Daoy (cell line): ENCODE results near the gene KTI12. TPM values are rescaled to one million over a fixed set of nuclear protein-coding genes. Genes with fewer than 3 reads are reported as not detected.
A peak's percentile ranks its signal among the peaks of the same experiment; 100 is the strongest.
"Not testable (repeated sequence)": the region's sequence is repeated elsewhere in the genome, so short reads cannot be mapped to it uniquely, and the experiment has no call there.

Source experiments
- DNase-seq: peaks from one replicate; pipeline ENCODE4 v3.0.0-alpha.2; 2015; ENCODE audit warnings: low read depth
- total RNA-seq: library from RNA; depleted of rRNA; stranded (reverse); fragments of >200 nt; shearing (Covaris generic); gene quantifications from 2 replicates; pipeline ENCODE4 v1.2.3, GENCODE V29; 2014

The KTI12 gene
- total RNA-seq, 1 experiment from 2014 or later = 23.2 TPM

DNA sequence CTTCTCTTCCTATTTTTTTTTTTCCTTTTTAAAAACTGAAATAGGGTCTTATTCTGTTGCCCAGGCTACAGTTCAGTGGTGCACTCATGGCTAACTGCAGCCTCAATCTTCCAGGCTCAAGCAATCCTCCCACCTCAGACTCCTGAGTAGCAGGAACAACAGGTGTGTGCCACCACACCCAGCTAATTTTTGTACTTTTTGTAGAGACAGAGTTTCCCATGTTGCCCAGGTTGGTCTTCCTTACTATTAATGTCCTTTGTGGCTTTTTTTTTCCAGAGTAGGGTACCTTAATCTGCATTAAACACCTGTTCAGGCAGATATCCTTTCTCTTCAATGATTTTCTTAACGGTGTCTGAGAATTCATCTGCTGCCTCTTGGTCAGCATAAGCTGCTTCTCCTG lies 4.3 kb upstream of the KTI12 start:
- no peak for DNase-seq

DNA sequence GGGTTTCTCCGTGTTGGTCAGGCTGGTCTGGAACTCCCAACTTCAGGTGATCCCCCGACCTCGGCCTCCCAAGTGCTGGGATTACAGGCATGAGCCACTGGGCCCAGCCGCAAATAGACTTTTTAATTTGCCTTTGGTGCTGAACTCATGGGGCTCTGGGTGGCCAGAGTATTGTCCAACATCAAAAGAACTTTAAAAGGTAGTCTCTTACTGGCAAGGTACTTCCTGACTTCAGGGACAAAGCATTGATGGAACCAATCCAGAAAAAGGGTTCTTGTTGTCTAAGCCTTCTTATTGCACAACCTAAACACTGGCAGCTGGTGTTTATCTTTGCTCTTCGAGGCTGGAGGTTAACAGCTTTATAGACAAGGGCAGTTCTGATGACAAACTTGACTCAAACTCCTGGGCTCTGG lies 3.8 kb upstream of the KTI12 start:
- no peak for DNase-seq

DNA sequence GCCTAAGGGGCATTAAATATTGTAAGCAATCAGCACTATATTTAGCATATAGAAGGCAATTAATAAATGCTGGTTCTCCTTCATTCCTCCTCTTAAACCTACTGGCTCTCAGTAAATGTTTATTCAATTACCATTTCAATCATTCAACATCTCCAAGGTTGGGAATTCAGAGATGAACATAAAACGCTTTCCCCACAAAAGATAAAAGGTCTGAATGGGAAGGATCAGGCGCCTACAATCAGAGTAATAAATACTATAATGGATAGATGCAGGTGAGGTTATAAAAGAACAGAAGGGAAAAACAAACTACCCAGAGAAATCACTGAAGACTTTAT lies 407 bp upstream of the KTI12 start:
- DNase-seq = no peak

DNA sequence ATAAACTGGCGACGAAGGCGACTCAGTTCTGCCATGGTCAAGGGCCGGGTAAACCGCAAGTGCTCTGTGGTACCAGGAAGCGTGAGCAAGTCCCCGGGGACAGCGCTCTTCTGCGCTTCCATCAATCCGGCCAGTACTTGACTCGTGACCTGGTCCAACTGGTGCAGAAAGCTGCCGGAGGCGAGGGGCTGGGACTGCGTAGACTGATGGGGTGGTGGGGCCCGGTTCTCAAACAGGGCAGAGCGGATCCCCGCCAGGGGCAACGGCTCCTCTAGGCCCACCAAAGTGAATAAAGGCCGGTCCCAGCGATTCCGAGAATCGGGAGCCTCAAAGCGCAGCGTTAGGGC lies 852 bp downstream of the KTI12 start:
- DNase-seq = peak; percentile 56

DNA sequence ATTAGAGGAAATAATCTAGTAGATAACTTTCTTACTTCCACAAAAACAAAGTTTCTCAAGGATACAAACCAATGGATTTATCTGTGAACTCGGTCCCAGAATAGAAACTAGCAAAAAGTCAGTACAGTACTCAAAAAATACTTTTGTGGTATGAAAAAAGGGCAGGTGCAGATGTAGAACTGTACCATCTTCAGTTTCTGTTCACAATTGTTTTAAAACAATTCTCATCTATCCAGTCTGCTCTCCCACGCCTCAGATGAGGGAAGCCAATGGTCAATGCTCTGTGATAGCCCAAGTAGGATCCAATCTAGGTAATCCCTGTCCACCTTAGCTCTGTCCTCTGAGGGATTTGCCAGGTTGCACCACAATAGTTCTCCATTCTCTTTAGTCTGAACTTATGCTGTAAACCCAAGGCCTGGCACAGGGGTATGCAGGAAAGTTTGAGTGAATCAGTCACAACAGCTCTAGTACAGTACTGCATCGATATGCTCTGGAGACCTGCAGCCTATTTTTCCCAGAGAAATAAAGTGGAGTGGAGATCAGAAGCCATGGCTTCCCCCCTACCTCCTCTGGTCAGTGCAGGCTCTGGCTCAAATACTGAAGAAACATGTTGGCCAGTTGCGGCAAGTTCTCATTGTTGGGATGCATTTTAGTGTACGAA lies 1.4 kb downstream of the KTI12 start:
- DNase-seq = peak; percentile 2

DNA sequence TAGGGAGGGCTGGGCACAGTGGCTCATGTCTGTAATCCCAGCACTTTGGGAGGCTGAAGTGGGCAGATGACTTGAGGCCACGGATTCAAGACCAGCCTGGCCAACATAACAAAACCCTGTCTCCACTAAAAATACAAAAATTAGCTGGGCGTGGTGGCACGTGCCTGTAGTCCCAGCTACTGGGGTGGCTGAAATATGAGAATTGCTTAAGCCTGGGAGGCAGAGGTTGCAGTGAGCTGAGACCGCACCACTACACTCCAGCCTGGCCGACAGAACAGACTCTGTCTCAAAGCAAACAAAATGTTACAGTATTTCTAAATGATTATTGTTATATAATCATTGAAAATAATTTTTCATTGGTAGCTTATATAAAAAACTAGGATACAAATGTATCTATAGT lies 4.8 kb downstream of the KTI12 start:
- not testable (repeated sequence) for DNase-seq

DNA sequence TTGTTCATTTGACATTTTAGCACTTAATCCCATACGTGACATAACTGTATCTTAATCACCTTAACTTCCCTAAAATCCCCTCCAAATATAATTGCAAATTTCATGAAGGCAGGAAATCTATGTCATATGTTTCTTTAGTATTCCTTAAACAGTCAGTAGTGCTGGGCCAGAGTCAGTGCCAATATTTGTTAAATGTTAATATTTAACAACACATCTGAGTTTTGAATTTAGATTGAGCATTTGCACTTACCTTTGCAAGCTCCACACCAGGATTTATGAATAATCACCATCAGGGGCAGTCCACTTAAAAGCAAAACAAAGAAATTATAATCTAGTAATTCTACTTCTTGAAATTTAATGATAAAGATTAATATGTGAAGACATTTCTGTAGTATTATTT lies 5.3 kb downstream of the KTI12 start:
- DNase-seq = no peak

DNA sequence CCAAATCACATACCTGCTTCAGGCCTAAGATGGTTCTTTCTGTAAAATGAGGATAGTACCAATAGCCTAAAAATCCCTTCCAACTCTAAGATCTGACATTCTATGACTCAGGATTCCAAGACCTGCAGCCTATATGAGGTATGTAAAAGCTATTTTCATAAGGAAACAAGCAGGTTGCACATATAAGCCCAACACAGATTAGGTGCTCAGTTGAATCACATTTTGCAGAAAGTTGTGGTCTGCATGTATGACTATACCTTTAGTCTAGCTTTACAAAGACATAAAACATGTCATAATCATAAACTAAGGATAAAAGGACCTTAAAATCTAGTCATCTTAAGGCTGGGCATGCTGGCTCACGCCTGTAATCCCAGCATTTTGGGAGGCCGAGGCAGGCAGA lies 7.3 kb downstream of the KTI12 start:
- DNase-seq = no peak

DNA sequence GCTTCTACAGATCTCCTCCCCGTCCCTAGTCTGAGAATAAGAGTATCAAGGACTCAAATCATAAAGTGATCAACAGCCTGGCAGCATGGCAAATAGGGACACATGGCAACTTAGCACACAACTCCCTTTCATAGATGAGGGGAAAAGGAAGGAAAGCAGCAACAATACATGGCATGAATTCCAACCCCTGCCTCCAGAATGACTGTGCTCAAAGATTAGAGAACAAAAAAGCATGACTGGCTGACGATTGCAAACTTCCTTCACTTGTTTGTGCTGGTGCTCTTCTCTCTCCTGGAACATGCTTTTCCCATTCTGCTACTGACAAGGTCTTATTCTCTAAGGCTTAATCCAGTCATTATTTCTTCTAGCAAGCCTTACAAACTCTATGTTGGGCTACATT lies 11.5 kb downstream of the KTI12 start:
- DNase-seq = no peak

DNA sequence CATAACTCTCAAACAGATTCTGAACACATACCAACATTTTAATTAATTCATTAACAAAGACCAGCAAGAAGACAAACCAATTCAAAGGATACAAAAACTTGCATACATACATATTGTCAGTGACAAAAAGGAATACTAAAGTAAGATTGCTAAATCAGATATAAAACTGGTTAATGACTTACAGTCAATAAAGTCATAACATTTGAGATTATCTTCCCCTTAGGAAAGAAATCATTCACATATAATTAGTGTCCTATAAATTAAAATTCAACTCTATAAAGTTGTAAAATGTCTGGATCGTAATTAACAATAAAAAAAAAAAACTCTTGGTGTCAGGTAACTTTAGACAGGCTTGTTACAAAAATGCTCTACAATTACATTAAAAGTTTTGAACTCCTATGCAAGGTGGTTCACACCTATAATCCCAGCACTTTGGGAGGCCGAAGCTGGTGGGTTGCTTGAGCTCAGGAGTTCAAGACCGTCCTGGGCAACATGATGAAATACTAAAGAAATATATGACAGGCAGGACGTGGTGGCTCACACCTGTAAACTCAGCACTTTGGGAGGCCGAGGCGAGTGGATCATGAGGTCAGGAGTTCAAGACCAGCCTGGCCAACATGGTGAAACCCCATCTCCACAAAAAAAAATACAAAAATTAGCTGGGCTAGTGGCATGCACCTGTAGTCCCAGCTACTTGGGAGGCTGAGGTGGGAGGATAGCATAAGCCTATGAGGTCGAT lies 25.4 kb downstream of the KTI12 start:
- no peak for DNase-seq

DNA sequence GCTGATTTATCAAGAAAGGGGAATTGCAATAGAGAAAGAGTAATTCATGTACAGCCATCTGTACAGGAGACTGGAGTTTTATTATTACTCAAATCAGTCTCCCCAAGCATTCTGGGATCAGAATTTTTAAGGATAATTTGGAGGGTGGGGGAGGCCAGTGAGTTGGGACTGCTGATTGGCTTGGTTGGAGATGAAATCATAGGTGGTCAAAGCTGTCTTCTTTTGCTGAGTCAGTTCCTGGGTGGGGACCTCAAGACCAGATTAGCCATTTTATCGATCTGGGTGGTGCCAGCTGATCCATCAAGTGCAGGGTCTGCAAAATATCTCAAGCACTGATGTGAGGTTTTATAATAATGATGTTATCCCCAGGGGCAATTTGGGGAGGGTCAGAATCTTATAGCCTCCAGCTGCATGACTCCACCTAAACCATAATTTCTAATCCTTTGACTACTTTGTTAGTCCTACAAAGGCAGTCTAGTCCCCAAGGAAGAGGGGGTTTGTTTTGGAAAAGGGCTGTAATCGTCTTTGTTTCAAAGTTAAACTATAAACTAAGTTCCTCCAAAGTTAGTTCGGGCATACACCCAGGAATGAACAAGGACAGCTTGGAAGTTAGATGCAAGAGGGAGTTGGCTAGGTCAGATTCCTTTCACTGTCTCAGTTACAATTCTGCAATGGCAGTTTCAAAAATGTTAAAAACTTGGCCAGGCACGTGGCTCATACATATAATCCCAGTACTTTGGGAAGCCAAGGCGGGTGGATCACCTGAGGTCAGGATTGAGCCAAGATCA lies 26.2 kb downstream of the KTI12 start:
- DNase-seq = no peak

DNA sequence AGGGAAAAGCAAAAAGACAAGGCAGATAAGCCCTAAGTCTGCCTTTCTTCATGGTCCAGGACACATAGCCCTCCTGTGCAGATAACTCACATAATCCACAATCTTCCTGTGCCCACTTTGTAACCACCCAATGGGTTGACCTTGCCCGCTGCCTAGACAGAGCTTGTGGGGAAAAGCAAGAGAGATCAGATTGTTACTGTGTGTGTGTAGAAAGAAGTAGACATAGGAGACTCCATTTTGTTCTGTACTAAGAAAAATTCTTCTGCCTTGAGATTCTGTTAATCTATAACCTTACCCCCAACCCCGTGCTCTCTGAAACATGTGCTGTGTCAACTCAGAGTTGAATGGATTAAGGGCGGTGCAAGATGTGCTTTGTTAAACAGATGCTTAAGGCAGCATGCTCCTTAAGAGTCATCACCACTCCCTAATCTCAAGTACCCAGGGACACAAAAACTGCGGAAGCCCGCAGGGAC lies 27.5 kb downstream of the KTI12 start:
- DNase-seq = not testable (repeated sequence)

DNA sequence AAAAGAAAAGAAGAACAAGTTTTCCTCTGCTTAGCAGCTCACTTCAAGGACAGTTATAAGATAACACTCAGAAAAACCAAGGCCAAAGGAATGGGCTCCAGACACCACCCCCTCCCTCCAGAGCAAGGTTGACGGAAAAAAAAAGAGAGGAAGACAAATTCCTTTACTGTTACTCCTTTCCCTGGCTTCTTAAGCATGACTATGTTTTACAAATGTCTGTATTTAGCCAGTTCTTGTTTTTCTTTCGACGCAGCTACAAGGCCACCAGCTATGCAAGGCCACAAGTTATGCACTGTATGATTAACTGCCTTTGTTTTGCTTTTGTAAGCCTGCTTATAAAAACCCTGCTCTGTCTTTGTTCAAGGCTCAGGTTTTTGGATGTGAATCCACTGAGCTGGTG lies 28.1 kb downstream of the KTI12 start:
- peak; percentile 53 for DNase-seq

DNA sequence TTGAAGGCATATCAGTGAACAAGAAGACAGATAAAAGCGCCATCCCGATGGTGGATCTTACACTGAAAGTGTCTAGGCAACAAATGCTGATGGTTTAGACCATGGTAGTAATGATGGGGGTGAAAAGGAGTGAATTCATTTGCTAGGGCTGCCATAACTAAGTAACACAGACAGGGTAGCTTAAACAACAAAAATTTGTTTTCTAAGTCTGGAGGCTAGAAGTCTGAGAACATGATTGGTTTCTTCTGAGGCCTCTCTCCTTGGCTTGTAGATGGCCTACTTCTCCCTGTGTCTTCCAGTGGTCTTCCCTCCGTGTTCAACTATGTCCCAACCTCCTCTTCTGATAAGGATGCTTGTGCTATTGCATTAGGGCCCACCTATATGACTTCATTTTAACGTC lies 29.7 kb downstream of the KTI12 start:
- DNase-seq = no peak

DNA sequence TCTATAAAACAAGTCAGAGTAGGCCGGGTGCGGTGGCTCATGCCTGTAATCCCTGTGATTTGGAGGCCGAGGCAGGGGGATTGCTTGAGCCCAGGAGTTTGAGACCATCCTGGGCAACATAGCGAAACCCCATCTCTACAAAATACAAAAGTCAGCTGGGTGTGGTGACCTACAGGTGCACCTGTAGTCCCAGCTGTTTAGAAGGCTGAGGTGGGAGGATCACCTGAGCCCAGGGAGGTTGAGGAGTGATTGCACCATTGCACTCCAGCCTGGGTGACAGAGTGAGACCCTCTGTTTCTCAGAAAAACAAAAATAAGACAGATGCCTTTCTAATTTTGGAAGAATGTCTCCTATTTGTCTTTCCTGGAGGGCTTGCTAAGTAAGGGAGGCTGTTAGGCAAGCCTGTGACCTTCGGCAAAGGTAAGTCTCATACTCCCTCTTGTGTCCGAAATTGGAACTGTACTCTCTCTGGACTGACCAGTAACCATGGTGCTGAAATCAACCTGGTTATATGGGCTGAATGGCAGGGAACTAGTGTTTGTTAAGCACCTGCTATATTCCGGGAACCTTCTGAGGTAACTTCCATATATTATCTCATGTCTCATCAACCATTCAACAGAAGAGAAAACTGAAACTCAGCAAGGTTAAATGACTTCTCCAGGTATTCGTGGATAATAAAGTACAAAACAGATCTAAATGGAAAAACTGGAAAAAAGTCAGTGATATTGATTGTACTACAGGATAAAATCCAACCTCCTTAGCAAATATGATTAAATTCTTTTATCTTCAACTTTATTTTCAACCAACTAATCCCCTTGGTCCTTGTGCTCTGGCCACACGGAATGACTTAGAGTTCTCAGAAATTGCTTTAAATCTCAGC lies 31.3 kb downstream of the KTI12 start:
- DNase-seq = peak; percentile 85

DNA sequence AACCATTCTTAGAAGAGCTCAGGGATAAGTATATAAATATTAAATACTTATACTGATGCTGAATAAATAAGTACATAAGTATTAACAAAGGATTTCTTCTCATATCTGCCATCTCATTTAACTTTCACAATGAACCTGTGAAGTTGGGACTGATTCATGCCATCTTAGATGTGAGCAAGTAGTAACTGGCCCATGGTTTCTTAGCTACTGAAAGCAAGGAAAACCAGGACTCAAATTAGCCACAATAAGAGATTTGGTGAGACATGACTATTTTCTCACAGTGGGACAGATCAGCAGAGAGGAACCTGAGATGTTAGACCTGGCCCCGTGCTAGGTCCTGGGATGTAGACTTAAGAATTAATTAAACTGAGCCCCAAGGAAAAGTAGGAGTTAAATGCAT lies 34.9 kb downstream of the KTI12 start:
- DNase-seq = no peak

DNA sequence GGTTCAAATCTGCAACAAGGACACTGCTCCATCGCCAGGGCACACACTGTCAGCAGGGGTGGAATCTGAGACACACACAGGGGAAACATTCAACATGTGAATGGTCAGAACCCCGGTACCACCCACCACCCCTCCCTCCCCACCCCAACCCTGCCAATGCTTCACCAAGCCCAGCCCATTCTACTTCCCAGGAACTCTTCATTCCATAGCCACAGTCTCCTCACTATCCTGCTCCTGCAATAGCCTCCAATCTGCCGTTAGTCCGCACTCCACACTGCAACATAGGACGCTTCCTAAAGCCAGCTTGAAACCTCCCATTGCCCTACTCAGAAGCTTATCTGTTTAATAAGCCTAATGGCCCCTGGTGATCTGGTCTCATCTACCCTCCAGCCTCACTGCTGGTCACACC lies 35.6 kb downstream of the KTI12 start:
- no peak for DNase-seq

DNA sequence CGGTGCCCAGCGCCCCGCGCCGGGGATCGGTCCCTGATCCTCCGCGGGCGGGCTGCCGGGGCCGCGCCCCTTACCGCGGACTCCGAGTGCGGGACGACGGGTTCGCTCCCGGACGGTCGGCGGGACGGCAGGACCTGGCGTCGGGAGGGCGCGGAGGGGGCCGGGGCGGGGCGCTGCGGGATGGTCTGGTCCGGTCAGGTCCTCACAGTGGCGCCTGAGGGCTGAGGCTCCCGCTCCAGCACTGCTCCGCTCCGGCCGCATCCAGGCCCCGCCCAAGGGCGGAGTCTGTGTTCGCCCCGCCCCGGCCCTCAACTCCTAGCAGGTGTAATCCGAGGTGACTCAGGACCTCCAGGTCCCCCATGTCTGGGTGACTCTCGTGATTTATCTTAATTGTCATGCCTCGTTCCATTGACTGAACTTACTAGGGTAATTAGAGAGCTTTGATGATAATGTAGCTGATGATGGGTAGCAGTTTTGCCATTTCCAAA lies 43.1 kb downstream of the KTI12 start, which contains the start of gene RAB3B:
Gene RAB3B (minus strand): TSS at position 223 of the 488 bp plus-strand sequence. CDS start 13,583 bp downstream, outside the sequence.
- DNase-seq = peak; percentile 81

DNA sequence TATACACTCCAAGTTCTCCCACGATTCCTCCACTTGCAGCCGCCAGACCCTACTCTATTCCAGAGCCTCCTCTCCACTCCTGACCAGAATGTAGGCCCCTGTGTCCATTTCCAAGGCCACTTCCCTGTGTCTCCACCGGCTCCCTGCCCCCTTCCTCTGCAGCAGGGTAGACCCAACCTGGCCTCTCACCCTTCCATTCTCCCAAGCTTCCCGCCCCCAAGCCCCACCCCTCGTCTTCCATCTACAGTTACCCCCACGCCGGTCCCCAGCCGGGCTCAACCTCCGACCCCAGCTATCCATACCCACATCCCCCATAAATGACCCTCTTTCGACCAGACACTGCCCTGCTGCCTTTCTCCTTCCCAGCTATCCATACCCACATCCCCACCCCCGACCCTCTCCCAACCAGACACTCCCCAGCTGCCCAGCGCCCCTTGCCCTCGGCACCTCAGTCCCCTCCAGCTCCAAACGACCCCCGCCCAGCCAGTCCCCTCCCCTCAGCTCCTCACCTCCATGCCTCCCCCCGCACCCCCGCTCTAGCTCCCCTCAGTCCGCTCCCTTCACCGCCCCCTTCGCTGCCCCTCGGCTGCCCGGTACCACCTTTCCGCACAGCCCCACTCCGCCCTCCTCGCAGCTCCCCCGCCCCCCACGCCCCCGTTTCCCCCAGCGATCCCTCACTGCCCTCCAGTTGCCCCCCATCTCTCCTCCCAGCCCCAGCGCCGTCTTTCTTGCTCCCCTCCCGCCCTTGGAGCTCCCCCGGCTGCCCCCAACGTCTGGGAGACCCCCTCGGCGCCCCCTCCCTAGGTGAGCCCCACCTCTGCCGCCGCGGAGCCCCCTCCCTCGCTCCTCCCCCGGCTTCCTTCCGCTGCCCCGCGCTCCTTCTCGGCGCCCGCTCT lies 43.8 kb downstream of the KTI12 start:
- no peak for DNase-seq

DNA sequence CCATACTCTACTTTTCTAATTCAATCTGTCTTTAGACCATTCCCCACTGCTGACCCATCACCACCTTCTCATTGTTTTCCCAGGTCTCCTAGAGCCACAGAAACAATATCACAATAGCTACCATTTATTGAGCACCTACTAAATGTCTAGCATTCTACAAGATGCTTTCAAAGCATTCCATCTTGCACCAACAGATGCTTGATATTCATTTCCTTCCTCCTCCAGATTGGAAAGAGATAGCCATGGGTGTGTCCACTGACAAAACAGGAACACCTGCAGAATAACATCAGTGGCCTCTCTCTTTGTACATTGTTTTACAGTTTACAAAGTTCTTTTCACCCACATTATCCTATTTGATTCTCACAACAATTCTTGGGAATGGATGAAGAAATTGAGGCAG lies 45.4 kb downstream of the KTI12 start:
- no peak for DNase-seq

DNA sequence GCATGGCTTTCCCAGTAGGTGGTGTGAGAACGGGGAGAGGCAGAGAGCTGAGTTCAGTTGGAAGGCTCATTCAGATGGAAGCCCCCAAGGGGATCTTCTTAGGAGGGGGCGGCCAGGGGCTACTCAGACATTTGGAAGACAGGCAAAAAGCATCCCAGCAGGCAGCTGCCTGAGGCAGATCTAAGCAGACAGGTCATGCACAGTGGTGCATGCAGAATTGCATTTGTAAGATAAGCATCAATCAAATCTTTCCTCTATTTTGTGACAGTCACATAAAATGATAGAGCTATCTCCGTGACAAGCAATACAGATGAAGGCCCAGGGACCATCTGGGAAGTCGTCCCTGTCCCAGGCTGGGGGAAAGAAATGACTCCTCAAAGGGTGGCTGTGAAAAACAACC lies 46.9 kb downstream of the KTI12 start:
- DNase-seq = no peak
